HepG2 (cell line): ENCODE results near the gene CACNA2D3.

ENCODE experiments used
- FOXM1 ChIP-seq: sonication (generic); formaldehyde crosslinking; IDR thresholded peaks from 2 replicates; pipeline ENCODE4 v1.5.0; 2020; ENCODE audit warnings: missing genetic modification reagents
- HDAC2 ChIP-seq: sonication (generic); formaldehyde crosslinking; IDR thresholded peaks from 2 replicates; pipeline ENCODE4 v1.4.0; 2020; ENCODE audit warnings: missing genetic modification reagents
- MXI1 ChIP-seq: IDR thresholded peaks from 3 replicates; pipeline ENCODE4 v1.6.1; 2012; ENCODE audit warnings: low read depth, low read length, inconsistent platforms, borderline replicate concordance
- POLR2A ChIP-seq, 2 experiments: IDR thresholded peaks; 2 replicates each; pipeline ENCODE4 v1.6.1; 2011; ENCODE audit warnings: low read depth in 2 of 2, low read length in 2 of 2, mild to moderate bottlenecking in 1 of 2, moderate library complexity in 1 of 2; ENCODE audit not compliant: insufficient read depth in 1 of 2
- REXO4 ChIP-seq: sonication (generic); formaldehyde crosslinking; IDR thresholded peaks from 2 replicates; pipeline ENCODE4 v1.8.0; 2022; ENCODE audit warnings: missing genetic modification reagents, mild to moderate bottlenecking, borderline replicate concordance
- ZNF740 ChIP-seq: sonication (generic); formaldehyde crosslinking; IDR thresholded peaks from 2 replicates; pipeline ENCODE4 v1.4.0; 2020; ENCODE audit warnings: missing genetic modification reagents
- ZNF816 ChIP-seq: sonication (generic); formaldehyde crosslinking; IDR thresholded peaks from 2 replicates; pipeline ENCODE4 v1.8.0; 2022; ENCODE audit warnings: missing genetic modification reagents, mild to moderate bottlenecking, borderline replicate concordance
- TF ChIP-seq, protein P1 (sequence below): sonication (generic); formaldehyde crosslinking; IDR thresholded peaks from 2 replicates; pipeline ENCODE4 v1.9.0; 2021; ENCODE audit warnings: missing genetic modification reagents, borderline replicate concordance
- TF ChIP-seq, protein P2 (sequence below): sonication (generic); formaldehyde crosslinking; IDR thresholded peaks from 2 replicates; pipeline ENCODE4 v1.5.0; 2020; ENCODE audit warnings: mild to moderate bottlenecking, missing genetic modification reagents, moderate library complexity

- TF ChIP-seq ZNF740 (CRISPR knock-in tag), result no peak
- no peak for TF ChIP-seq REXO4
- no peak for TF ChIP-seq POLR2A (IDR thresholded peaks at IDR 0.05; ENCODE audit: insufficient read depth in 1 of 2, low read depth in 2 of 2, low read length in 2 of 2)
- no peak for TF ChIP-seq MXI1
- TF ChIP-seq HDAC2, result no peak
- TF ChIP-seq ZNF816 (CRISPR knock-in tag), result no peak
- TF ChIP-seq, protein P1, sequence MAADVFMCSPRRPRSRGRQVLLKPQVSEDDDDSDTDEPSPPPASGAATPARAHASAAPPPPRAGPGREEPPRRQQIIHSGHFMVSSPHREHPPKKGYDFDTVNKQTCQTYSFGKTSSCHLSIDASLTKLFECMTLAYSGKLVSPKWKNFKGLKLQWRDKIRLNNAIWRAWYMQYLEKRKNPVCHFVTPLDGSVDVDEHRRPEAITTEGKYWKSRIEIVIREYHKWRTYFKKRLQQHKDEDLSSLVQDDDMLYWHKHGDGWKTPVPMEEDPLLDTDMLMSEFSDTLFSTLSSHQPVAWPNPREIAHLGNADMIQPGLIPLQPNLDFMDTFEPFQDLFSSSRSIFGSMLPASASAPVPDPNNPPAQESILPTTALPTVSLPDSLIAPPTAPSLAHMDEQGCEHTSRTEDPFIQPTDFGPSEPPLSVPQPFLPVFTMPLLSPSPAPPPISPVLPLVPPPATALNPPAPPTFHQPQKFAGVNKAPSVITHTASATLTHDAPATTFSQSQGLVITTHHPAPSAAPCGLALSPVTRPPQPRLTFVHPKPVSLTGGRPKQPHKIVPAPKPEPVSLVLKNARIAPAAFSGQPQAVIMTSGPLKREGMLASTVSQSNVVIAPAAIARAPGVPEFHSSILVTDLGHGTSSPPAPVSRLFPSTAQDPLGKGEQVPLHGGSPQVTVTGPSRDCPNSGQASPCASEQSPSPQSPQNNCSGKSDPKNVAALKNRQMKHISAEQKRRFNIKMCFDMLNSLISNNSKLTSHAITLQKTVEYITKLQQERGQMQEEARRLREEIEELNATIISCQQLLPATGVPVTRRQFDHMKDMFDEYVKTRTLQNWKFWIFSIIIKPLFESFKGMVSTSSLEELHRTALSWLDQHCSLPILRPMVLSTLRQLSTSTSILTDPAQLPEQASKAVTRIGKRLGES, result no peak
- TF ChIP-seq FOXM1 (CRISPR knock-in tag), result no peak
- TF ChIP-seq, protein P2, sequence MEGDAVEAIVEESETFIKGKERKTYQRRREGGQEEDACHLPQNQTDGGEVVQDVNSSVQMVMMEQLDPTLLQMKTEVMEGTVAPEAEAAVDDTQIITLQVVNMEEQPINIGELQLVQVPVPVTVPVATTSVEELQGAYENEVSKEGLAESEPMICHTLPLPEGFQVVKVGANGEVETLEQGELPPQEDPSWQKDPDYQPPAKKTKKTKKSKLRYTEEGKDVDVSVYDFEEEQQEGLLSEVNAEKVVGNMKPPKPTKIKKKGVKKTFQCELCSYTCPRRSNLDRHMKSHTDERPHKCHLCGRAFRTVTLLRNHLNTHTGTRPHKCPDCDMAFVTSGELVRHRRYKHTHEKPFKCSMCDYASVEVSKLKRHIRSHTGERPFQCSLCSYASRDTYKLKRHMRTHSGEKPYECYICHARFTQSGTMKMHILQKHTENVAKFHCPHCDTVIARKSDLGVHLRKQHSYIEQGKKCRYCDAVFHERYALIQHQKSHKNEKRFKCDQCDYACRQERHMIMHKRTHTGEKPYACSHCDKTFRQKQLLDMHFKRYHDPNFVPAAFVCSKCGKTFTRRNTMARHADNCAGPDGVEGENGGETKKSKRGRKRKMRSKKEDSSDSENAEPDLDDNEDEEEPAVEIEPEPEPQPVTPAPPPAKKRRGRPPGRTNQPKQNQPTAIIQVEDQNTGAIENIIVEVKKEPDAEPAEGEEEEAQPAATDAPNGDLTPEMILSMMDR, result no peak
Measured at GRCh38 chr3:54625805-54626787, 503.7 kb downstream of the CACNA2D3 start.
